ENCODE data around the gene DNHD1. TPM values are rescaled to one million over a fixed set of nuclear protein-coding genes. Genes with fewer than 3 reads are reported as not detected.

DNHD1 gene
- total and polyA plus RNA-seq, 2 of the 8 experiments (the other 6 are each of a cell fraction or from before 2014, with no cell fraction given) = 5.0 to 6.8 TPM

DNA sequence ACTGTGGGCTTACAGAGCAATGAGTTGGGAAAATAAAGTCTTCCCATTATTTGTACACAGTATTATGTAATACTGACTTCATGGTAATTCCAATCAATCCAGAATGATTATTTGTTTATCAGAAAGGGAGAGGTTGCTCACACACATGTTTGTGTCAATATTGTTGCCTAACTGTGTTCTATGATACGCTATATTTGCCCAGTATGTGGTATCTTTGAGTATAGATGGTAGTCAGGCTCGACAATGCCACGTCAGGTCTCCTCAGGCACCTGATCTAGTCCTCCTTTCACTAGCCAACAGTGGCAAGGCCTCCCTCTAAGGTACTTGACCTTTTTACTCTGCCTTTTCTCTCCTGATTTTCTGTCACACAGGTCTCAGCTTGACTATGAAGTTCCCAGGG, 5.3 kb downstream of the DNHD1 start:
- Histone ChIP-seq H3K36me3 (ENCODE audit: control insufficient read depth in 2 of 4, insufficient read depth in 4 of 4, low read length in 3 of 4) (peaks cover 0 to 3% (median 0%) of the 10 kb centered on the region in 4 experiments; a peak in 4 of 8 replicates), H3K4me2 (ENCODE audit: insufficient read depth in 1 of 2, low read depth in 2 of 2, low read length in 2 of 2) (no peak overlapping the region), H3K56ac (replicated peaks; ENCODE audit: insufficient read length, low read depth, low read length) (no peak overlapping the region), H3K23ac (ENCODE audit: insufficient read length) (no peak overlapping the region), H3K23me2 (ENCODE audit: low read depth, low read length) (peaks cover under 1% of the 10 kb centered on the region; the same call in 1 of the 2 replicates), H2BK12ac (ENCODE audit: low read depth, low read length) (no peak overlapping the region), H4K5ac (ENCODE audit: insufficient read length, low read depth, low read length) (no peak overlapping the region), H2BK5ac (ENCODE audit: low read depth, low read length) (no peak overlapping the region), H3K9me3 (ENCODE audit: insufficient read depth in 2 of 2, low read depth in 1 of 2, low read length in 1 of 2) (no peaks in the 10 kb centered on the region), H2AK5ac (ENCODE audit: low read depth, low read length) (no peak overlapping the region), H3K4ac (replicated peaks; ENCODE audit: insufficient read length, low read depth, low read length) (no peak overlapping the region), H3K18ac (ENCODE audit: extremely low read depth, low read length) (no peak overlapping the region), H3K4me1 (replicated peaks in 1 of 4; ENCODE audit: control insufficient read depth in 3 of 4, insufficient read depth in 4 of 4, low read length in 3 of 4) (peaks cover 0 to 2% (median under 1%) of the 10 kb centered on the region in 4 experiments; a peak in 4 of 7 replicates), H4K20me1 (replicated peaks in 1 of 2; ENCODE audit: control insufficient read depth in 1 of 2, insufficient read depth in 2 of 2, low read length in 2 of 2) (no peaks in the 10 kb centered on the region), H3K9ac (replicated peaks in 1 of 4; ENCODE audit: extremely low read depth in 1 of 4, low read depth in 3 of 4, low read length in 3 of 4) (no peak overlapping the region), H4K8ac (ENCODE audit: extremely low read depth, insufficient read depth, low read length) (no peak overlapping the region), H2BK15ac (ENCODE audit: low read length) (no peak overlapping the region), H2BK20ac (ENCODE audit: low read length) (no peak overlapping the region), H3K27ac (ENCODE audit: low read depth, low read length) (no peak overlapping the region), H2AFZ (ENCODE audit: low read length) (no peak overlapping the region), H2BK120ac (replicated peaks; ENCODE audit: low read depth, low read length) (no peak overlapping the region), H3K14ac (ENCODE audit: insufficient read length) (no peak overlapping the region), H3K27me3 (replicated peaks in 1 of 4; ENCODE audit: control insufficient read depth in 3 of 4, extremely low read depth in 1 of 4, insufficient read depth in 3 of 4, low read length in 3 of 4) (no peaks in the 10 kb centered on the region), H4K91ac (replicated peaks; ENCODE audit: insufficient read length, low read length) (no peak overlapping the region), H3K4me3 (ENCODE audit: extremely low read depth in 1 of 4, insufficient read depth in 2 of 4, low read depth in 3 of 4, low read length in 4 of 4) (no peak overlapping the region), H3K79me2 (ENCODE audit: control insufficient read depth in 1 of 2, insufficient read depth in 2 of 2, low read length in 2 of 2) (no peaks in the 10 kb centered on the region), H3K79me1 (ENCODE audit: low read depth, low read length) (no peaks in the 10 kb centered on the region)
- DNase-seq (ENCODE audit: low read depth in 1 of 2, low spot score in 2 of 2) (no peak), FAIRE-seq (no peak)
- ChIA-PET CTCF (ENCODE audit: partially characterized antibody) (interaction anchor here (1.2 kb wide), 1 partner anchor 21 kb away, joined by 3 read pairs; the partner anchor contains the start of genes ARFIP2 and TIMM10B), POLR2A (ENCODE audit: partially characterized antibody) (interaction anchor here (2.5 kb wide), 1 partner anchor 13 kb away, joined by 8 read pairs; no protein-coding TSS in a partner anchor)
- TF ChIP-seq, protein P1, sequence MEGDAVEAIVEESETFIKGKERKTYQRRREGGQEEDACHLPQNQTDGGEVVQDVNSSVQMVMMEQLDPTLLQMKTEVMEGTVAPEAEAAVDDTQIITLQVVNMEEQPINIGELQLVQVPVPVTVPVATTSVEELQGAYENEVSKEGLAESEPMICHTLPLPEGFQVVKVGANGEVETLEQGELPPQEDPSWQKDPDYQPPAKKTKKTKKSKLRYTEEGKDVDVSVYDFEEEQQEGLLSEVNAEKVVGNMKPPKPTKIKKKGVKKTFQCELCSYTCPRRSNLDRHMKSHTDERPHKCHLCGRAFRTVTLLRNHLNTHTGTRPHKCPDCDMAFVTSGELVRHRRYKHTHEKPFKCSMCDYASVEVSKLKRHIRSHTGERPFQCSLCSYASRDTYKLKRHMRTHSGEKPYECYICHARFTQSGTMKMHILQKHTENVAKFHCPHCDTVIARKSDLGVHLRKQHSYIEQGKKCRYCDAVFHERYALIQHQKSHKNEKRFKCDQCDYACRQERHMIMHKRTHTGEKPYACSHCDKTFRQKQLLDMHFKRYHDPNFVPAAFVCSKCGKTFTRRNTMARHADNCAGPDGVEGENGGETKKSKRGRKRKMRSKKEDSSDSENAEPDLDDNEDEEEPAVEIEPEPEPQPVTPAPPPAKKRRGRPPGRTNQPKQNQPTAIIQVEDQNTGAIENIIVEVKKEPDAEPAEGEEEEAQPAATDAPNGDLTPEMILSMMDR (IDR thresholded peaks at IDR 0.05; ENCODE audit: control extremely low read depth in 1 of 3, insufficient read depth in 1 of 3, low read depth in 1 of 3, low read length in 3 of 3) = no peak
- no peak for TF ChIP-seq ASH2L (IDR thresholded peaks at IDR 0.05; ENCODE audit: low read length)
- no peak for TF ChIP-seq POLR2A (IDR thresholded peaks at IDR 0.05; ENCODE audit: control extremely low read depth in 1 of 2, low read depth in 2 of 2, low read length in 2 of 2)
- WGBS, 2 experiments (ENCODE audit: extremely low coverage in 1 of 2, insufficient coverage in 1 of 2, insufficient read length in 1 of 2, insufficient replicate concordance in 2 of 2, low coverage in 1 of 2, low lambda C conversion rate in 2 of 2, missing lambda C conversion rate in 1 of 2) = 86% methylated on average over 3 of the region's 3 CpGs; no CpG with 5 or more reads in 1 of the 2 experiments

Data from H1 (cell line).